ENCODE measurements around the gene FLNB.

FLNB gene

DNA sequence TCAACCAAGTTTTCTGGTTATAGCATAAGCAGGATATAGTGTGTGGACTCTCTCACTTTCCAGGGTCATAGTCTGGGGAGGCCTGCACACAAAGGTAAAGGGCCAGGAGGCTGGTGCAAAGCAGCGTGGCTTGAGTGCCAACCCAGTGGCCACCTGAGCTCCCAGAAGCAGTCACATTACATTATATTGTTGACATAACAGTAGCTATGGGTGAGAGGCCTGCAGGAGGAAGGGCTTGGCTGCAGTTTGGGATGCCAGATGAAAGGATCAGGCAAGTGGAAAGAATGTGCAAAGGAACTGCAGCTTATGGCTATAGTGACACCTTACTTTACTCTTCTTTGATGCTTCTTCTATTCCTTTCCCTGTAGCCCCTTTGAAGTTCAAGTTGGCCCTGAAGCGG lies 96.5 kb downstream of the FLNB start:
- Mint-ChIP-seq H3K4me1 (peaks cover 30% of the 10 kb centered on the region), H3K27ac (peak overlapping the region; percentile 69 to 92 (median 87)), H3K36me3 (ENCODE audit: low read depth) (peaks cover 86% of the 10 kb centered on the region), H3K9me3 (no peaks in the 10 kb centered on the region), H3K27me3 (ENCODE audit: low read depth) (no peaks in the 10 kb centered on the region), H3K4me3 (no peak overlapping the region)
- TF ChIP-seq CTCF (IDR thresholded peaks at IDR 0.05; ENCODE audit: unreplicated experiment in 3 of 3): no peak

- Mint-ChIP-seq H3K36me3 (ENCODE audit: low read depth) (peaks cover 86% of the 10 kb centered on the region), H3K27ac (no peak overlapping the region)
Observed at GRCh38 chr3:58105196-58105595, 97.0 kb downstream of the FLNB start.

DNA sequence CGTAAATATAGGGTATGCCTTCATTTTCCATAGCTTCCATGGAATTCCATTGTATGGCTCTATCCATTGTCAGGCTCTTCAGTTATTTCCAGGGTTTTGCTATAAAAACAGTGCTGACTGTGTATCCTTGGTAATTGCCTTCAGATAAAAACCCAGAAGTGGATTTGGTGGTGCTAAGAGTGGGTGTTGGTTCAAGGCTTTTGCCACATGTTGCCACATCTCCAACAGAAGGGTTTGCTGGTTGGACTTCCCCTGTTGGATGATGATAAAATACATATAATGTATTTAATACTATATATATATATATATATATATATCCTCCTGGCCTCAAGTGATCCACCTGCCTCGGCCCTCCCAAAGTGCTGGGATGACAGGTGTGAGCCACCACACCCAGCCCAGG lies 97.8 kb downstream of the FLNB start:
- no peaks in the 10 kb centered on the region for H3K27me3 Mint-ChIP-seq (ENCODE audit: low read depth)
- no peak overlapping the region for H3K27ac Mint-ChIP-seq
- H3K36me3 Mint-ChIP-seq (ENCODE audit: low read depth): peaks cover 89% of the 10 kb centered on the region
- TF ChIP-seq CTCF (IDR thresholded peaks at IDR 0.05; ENCODE audit: unreplicated experiment in 3 of 3): no peak
- no peak overlapping the region for H3K4me3 Mint-ChIP-seq
- no peaks in the 10 kb centered on the region for H3K9me3 Mint-ChIP-seq
- peaks cover 29% of the 10 kb centered on the region for H3K4me1 Mint-ChIP-seq

More at GRCh38 chr3:58105196-58105595, 97.0 kb downstream of the FLNB start:
- H3K27me3 Mint-ChIP-seq (ENCODE audit: low read depth): no peaks in the 10 kb centered on the region
- TF ChIP-seq CTCF (IDR thresholded peaks at IDR 0.05; ENCODE audit: unreplicated experiment in 3 of 3): no peak
- H3K4me3 Mint-ChIP-seq: no peak overlapping the region
- peaks cover 30% of the 10 kb centered on the region for H3K4me1 Mint-ChIP-seq
- no peaks in the 10 kb centered on the region for H3K9me3 Mint-ChIP-seq

DNA sequence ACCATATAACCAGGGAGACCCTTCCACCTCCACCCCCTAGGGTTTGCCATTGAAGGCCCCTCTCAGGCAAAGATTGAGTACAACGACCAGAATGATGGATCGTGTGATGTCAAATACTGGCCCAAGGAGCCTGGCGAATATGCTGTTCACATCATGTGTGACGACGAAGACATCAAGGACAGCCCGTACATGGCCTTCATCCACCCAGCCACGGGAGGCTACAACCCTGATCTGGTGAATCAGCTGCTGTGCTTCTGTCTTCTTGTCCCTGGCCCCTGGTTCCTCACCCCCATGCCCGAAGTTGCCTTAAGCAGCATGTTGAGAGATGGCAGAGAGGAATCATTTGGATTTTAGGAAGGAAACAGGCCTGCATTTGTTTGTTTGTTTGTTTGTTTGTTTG lies 98.4 kb downstream of the FLNB start:
- no peak overlapping the region for H3K27ac Mint-ChIP-seq
- no peaks in the 10 kb centered on the region for H3K27me3 Mint-ChIP-seq (ENCODE audit: low read depth)
- TF ChIP-seq CTCF (IDR thresholded peaks at IDR 0.05; ENCODE audit: unreplicated experiment in 3 of 3): no peak
- H3K36me3 Mint-ChIP-seq (ENCODE audit: low read depth): peaks cover 90% of the 10 kb centered on the region
- H3K4me3 Mint-ChIP-seq: no peak overlapping the region
- H3K4me1 Mint-ChIP-seq: peaks cover 25% of the 10 kb centered on the region
- no peaks in the 10 kb centered on the region for H3K9me3 Mint-ChIP-seq

GRCh38 chr3:58107597-58107996 lies 99.4 kb downstream of the FLNB start:
- Mint-ChIP-seq H3K27ac (peak overlapping the region in 1 of 3 experiments; percentile 14), H3K4me3 (no peak overlapping the region), H3K36me3 (ENCODE audit: low read depth) (peaks cover 89% of the 10 kb centered on the region), H3K9me3 (no peaks in the 10 kb centered on the region), H3K4me1 (peaks cover 17% of the 10 kb centered on the region), H3K27me3 (ENCODE audit: low read depth) (no peaks in the 10 kb centered on the region)
- TF ChIP-seq CTCF (IDR thresholded peaks at IDR 0.05; ENCODE audit: unreplicated experiment in 3 of 3): no peak

GRCh38 chr3:58109752-58110151 lies 101.5 kb downstream of the FLNB start:
- H3K4me1 Mint-ChIP-seq: peaks cover under 1% of the 10 kb centered on the region
- H3K9me3 Mint-ChIP-seq: no peaks in the 10 kb centered on the region
- no peak overlapping the region for H3K4me3 Mint-ChIP-seq
- no peaks in the 10 kb centered on the region for H3K27me3 Mint-ChIP-seq (ENCODE audit: low read depth)
- H3K36me3 Mint-ChIP-seq (ENCODE audit: low read depth): peaks cover 90% of the 10 kb centered on the region
- TF ChIP-seq CTCF (IDR thresholded peaks at IDR 0.05; ENCODE audit: unreplicated experiment in 3 of 3): no peak
- no peak overlapping the region for H3K27ac Mint-ChIP-seq
